OCI-LY1 (cell line): ENCODE measurements around the gene DNAJB8.

Experiments used
- CTCF ChIP-seq: fragments of 200-600 bp; sonication (generic), shearing (Covaris generic); IDR thresholded peaks from 2 replicates; pipeline ENCODE4 v1.5.1; 2017; ENCODE audit warnings: mild to moderate bottlenecking, antibody characterized with exemption, low read length, moderate library complexity, mixed read lengths
- EZH2 ChIP-seq: fragments of 200-600 bp; sonication (generic), shearing (Covaris generic); IDR thresholded peaks from 2 replicates; pipeline ENCODE4 v1.8.0; 2017; ENCODE audit warnings: borderline replicate concordance, mixed run types, mild to moderate bottlenecking, antibody characterized with exemption, low read length, moderate library complexity, mixed read lengths

GRCh38 chr3:128496019-128496601 lies 29.4 kb upstream of the DNAJB8 start:
- TF ChIP-seq CTCF (no peak), EZH2 (no peak)
